Stimulated activated CD4-positive, alpha-beta T cell treated with anti-CD3 and anti-CD28 coated beads, Interleukin-15, amount 100 ng/mL, for 24 hours (primary cell): ENCODE measurements around the gene SIX1.

Experiments
- DNase-seq: peaks from one replicate; pipeline ENCODE4 v3.0.0-alpha.2; 2020

Gene SIX1

GRCh38 chr14:60641742-60642269, 7.5 kb downstream of the SIX1 start:
- peak; percentile 3 for DNase-seq

DNA sequence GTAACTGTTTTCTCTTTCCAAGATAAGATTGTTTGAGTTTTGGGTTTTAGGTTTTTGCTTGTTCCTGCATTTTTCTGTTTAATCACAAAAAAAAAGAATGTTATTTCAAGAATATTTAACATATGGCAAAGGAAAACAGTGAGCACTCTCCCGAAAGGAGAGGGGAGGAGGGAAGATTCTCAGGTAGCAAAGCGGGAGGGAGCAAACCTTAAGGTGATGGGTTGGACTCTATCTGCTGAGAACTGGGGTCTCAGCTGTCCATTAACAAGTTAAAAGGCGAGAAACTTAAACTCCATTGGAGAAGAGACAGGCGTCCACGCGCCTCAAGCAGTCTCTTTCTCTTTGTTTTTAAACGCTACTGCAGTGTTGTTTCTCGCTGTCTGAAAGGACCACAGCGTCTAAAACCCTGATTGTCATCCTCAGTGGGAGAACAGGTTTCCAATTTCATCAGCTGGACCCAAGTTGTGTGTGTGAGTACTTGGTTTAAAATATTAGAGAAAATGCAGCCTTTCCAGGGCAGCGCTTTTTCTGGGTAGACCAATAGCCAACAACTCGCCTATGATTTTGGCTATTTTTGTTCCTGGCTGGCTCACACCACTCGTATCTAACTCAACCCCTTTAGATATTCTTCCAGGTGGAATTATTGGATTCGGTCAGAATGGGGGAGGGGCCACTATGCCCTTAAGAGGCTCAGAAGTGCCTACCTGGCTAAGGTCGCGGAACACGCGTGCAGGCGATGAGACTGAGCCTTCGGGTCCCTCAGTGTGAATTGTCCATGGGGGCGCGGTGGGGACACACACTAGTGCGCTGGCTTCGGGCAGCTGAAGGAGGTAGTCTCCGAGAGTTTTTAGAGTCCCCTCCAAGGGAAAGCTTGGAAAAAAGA, 8.2 kb downstream of the SIX1 start:
- no peak for DNase-seq

DNA sequence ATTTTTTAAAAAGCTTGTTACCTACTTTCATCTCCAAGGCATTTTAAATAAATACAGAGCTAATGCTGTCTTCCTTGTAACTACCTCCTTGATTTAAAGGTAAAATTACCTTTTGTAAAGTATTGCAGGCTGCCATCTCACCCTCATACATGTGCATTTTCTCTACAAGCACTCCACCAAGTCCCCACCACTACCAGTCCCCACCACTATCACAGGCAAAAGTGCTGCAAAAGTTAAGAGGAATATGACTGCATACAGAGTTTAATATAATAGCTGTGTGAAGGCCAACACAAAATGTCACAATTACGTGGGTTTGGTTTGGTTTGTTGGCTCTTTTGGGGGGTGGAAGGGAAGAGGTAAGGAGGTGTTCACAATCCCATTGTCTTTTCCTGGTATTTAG, 9.6 kb downstream of the SIX1 start:
- DNase-seq, result no peak

GRCh38 chr14:60637479-60638315, 11.6 kb downstream of the SIX1 start:
- peak; percentile 18 for DNase-seq

DNA sequence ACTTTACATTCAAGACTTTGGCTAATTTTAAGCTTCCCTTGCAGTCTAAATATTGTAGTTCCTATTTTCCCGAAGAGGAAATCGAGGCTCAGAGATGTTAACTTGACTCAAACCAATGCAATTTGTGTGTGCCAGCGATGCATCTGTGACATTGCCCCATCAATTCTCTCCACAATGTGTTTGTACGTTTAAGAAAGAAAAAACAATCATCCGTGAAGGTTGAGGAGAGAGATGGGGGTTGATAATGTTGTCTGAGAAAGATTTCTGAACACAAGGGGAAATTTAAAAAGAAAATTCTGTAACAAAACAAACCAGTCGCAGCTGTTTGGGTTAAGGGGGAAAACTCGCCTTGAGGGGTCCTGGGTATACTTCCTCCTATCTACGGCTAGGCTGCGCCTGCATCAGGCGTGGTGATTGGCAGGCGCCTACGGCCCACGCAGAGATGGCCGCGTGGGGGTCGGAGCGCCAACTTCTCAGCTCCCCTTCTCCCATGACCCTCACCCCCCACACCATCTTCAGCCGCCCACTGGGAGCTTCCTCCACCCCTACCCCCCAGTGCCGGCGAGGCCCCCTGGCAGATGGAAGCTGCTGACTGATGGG, 12.3 kb downstream of the SIX1 start:
- DNase-seq, result no peak

- no peak for DNase-seq
Observed at GRCh38 chr14:60634153-60634552, 15.1 kb downstream of the SIX1 start.

DNA sequence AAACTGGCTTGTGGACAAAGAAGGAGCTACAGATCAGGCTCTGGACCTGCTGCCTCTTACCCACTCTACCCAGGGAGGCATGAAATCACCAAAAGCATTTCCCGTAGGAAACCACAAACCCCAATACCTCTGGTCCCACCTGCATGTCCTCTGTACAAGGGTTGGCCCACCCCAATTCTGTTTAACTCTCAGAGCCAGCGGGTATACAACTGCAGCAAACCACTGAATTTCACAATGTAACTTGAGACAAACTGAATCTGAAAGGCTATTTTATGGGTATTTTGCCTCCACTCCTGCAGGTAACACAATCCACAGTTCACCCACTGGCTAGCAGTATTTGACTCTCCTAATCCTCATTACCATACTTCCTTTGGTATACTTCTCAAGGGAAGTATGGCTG, 16.5 kb downstream of the SIX1 start:
- no peak for DNase-seq

GRCh38 chr14:60632257-60632656, 17.0 kb downstream of the SIX1 start:
- DNase-seq, result no peak

- no peak for DNase-seq
Observed at GRCh38 chr14:60631842-60632241, 17.4 kb downstream of the SIX1 start.

GRCh38 chr14:60630129-60630528, 19.1 kb downstream of the SIX1 start:
- no peak for DNase-seq

GRCh38 chr14:60628892-60629291, 20.4 kb downstream of the SIX1 start:
- DNase-seq, result no peak

GRCh38 chr14:60622917-60623257, 26.4 kb downstream of the SIX1 start:
- no peak for DNase-seq

GRCh38 chr14:60622210-60622916, 26.9 kb downstream of the SIX1 start:
- no peak for DNase-seq

GRCh38 chr14:60621386-60621785, 27.9 kb downstream of the SIX1 start:
- no peak for DNase-seq

DNA sequence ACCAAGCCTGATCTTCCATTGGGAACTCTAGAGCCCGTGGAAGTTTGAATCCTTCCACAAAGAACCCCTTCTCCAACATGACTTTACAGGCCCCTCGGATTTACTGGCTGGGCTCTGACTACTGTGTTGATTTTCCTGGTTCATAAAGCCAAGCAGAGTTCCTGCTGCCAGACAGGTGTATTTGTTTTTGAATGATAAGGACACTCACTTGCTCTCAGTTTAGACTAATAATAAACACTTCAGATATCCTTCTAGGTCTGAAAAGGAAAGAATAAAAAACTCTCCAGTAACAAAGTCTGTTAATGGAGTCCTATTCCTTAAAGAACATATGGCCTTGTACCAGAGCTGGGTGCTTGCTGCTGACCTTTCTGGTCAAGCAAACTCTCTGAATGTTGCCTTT, 31.0 kb downstream of the SIX1 start:
- DNase-seq, result no peak

- DNase-seq, result no peak
Observed at GRCh38 chr14:60616461-60616959, 32.8 kb downstream of the SIX1 start.

- DNase-seq, result no peak
Observed at GRCh38 chr14:60602291-60602690, 47.0 kb downstream of the SIX1 start.

DNA sequence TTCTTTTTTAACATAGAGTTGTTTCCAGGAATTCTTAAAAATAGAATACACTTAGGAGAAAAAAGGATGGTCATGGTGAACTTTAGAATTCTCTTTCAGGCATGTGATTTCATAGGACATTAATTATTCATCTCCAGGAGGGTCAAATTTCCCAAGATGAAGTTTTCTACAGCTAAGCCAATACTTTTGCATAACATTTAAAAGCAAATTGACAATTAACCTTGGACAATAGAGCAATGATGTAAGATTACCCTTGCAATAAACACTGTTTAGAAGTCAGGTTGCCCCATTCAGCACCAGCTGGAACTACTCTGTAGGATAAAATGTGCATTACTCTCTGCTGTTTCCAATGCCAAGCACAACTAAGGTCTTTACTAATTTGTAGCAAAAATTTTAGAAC, 49.5 kb downstream of the SIX1 start:
- no peak for DNase-seq

DNA sequence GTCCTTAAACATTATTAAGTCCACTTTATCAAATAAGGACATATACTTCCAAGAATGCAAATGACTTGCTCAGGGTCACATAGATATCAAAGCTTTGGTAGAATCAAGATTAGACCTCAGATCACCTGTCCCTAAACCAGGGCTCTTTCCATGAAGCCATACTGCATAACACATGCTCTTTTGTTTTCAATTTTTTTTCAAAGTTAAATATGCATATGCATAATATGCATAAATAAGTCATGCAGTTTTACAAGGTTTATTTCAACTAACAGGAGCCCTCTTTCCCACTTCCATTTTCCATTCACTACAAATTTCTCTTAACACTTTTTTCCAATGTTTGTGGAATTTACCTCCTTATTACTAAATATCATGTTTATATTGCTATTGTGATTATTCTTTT, 53.1 kb downstream of the SIX1 start:
- DNase-seq, result no peak

GRCh38 chr14:60594062-60594461, 55.2 kb downstream of the SIX1 start:
- DNase-seq, result no peak
